Stomach smooth muscle (tissue), 2 donors: Measurements from ENCODE around the gene SPG7.

Source experiments
- H3K27ac ChIP-seq: one replicate; pipeline ENCODE4 v1.7.0; 2013; ENCODE audit warnings: mild to moderate bottlenecking, low read length, inconsistent platforms
- H3K27me3 ChIP-seq, 2 donors: one replicate each; pipeline ENCODE4 v1.7.0; 2013; ENCODE audit warnings: low read length in 2 of 2; ENCODE audit not compliant: insufficient read depth in 2 of 2, control insufficient read depth in 1 of 2
- H3K36me3 ChIP-seq, 2 donors: one replicate each; pipeline ENCODE4 v1.7.0; 2013; ENCODE audit warnings: low read length in 2 of 2; ENCODE audit not compliant: control insufficient read depth in 2 of 2, insufficient read depth in 2 of 2
- H3K4me1 ChIP-seq: one replicate; pipeline ENCODE4 v1.7.0; 2013; ENCODE audit warnings: low read length; ENCODE audit not compliant: control insufficient read depth, insufficient read depth
- H3K4me3 ChIP-seq, 2 donors: one replicate each; pipeline ENCODE4 v1.7.0; 2013; ENCODE audit warnings: low read length in 2 of 2
- H3K9ac ChIP-seq, 2 donors: one replicate each; pipeline ENCODE4 v1.7.0; 2013; ENCODE audit warnings: low read length in 2 of 2, mild to moderate bottlenecking in 1 of 2
- H3K9me3 ChIP-seq, 2 donors: one replicate each; pipeline ENCODE4 v1.7.0; 2013; ENCODE audit warnings: low read length in 2 of 2; ENCODE audit not compliant: control insufficient read depth in 2 of 2
- donor health status: healthy.
- donor health status: Pancreatic carcinoma.

The SPG7 gene

GRCh38 chr16:89547291-89547690 is 39.1 kb downstream of the SPG7 start:
- Histone ChIP-seq H3K9me3 (no peaks in the 10 kb centered on the region), H3K9ac (no peak overlapping the region), H3K36me3 (peaks cover 36 to 57% of the 10 kb centered on the region in 2 donors), H3K4me1 (no peaks in the 10 kb centered on the region), H3K27ac (no peak overlapping the region), H3K27me3 (no peaks in the 10 kb centered on the region), H3K4me3 (no peak overlapping the region)

DNA sequence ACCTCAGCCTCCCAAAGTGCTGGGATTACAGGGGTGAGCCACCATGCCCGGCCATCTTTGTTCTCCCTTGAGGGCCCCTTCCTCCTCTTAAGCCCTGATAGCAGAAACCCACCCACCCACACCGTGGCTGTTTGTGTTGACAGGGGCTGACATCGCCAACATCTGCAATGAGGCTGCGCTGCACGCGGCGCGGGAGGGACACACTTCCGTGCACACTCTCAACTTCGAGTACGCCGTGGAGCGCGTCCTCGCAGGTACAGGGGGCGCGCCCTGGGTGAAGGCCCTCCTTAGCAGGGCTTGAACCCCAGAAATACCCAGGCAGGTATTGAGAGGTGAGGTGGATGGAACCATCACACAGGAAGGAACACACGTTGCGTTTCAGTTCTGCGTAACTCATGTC is 39.7 kb downstream of the SPG7 start:
- Histone ChIP-seq H3K4me3 (no peak overlapping the region), H3K27me3 (no peaks in the 10 kb centered on the region), H3K27ac (no peak overlapping the region), H3K36me3 (peaks cover 42 to 58% of the 10 kb centered on the region in 2 donors), H3K9me3 (no peaks in the 10 kb centered on the region), H3K4me1 (no peaks in the 10 kb centered on the region), H3K9ac (no peak overlapping the region)

DNA sequence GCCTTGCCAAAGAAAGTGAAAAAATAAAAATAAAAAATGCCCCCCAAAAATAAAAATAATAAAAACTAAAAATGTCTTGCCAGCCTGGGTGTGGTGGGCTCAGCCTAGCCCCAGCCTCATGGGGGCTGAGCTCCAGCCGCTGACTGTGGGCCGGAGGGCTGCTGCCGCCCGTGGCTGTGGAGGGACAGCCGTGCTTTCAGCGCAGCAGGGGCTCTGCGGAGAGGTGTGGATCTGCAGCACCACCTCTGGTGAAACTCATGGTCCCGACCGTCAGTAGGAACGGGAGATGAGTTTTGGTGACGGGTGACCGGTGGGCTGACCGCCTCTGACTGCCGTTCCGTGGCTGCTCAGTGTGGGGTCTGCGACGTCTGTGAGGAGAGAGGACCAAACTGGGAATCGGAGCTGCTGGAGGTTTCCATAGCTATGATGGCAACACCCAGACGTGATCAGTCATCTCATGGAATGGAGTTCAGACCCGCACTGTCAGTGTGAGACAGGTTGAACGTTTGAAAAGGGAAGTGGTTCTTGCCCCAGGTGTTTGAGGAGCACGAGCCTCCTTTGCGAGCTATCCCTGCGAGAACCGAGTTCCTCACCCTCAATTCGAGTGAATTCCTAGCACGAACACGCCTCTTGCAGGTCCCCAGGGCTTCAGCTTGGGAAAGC is 40.3 kb downstream of the SPG7 start:
- H3K36me3 ChIP-seq, result peaks cover 43 to 62% of the 10 kb centered on the region in 2 donors
- H3K9me3 ChIP-seq, result no peaks in the 10 kb centered on the region
- no peak overlapping the region for H3K4me3 ChIP-seq
- no peaks in the 10 kb centered on the region for H3K4me1 ChIP-seq
- no peak overlapping the region for H3K9ac ChIP-seq
- H3K27me3 ChIP-seq, result no peaks in the 10 kb centered on the region
- H3K27ac ChIP-seq, result no peak overlapping the region

DNA sequence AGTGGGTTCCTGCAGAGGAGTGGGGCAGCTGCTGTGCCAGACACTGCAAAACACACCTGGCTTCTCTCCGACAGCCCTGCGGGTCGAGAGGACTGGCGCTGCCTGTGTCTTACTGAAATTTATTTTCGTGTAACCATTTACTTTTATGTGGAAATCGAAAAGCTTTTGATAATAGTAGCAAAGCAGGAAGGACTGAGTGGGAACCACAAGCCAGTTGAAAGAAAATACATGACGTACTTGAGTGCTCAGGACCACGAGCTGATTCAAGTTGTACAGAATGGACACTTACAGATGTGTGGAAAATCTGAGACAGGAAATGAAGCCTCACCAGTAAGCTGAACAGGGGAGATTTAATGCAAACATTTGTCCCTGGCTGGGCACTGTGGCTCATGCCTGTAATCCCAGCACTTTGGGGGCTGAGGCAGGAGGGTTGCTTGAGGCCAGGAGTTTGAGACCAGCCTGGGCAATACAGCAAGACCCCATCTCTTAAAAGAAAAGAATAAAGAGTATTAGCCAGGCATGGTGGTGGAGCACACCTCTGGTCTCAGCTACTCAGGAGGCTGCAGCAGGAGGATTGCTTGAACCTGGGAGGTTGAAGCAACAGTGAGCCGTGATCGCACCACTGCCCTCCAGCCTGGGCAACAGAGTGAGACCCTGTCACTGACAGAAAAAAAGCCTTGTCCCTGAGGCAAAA is 41.0 kb downstream of the SPG7 start:
- no peak overlapping the region for H3K27ac ChIP-seq
- no peaks in the 10 kb centered on the region for H3K27me3 ChIP-seq
- H3K9ac ChIP-seq, result no peak overlapping the region
- H3K36me3 ChIP-seq, result peaks cover 40 to 67% of the 10 kb centered on the region in 2 donors
- H3K9me3 ChIP-seq, result no peaks in the 10 kb centered on the region
- H3K4me1 ChIP-seq, result no peaks in the 10 kb centered on the region
- H3K4me3 ChIP-seq, result no peak overlapping the region

- peaks cover 34 to 66% of the 10 kb centered on the region in 2 donors for H3K36me3 ChIP-seq
- H3K27ac ChIP-seq, result no peak overlapping the region
These were observed 42.3 kb downstream of the SPG7 start for GRCh38 chr16:89550421-89551007.

DNA sequence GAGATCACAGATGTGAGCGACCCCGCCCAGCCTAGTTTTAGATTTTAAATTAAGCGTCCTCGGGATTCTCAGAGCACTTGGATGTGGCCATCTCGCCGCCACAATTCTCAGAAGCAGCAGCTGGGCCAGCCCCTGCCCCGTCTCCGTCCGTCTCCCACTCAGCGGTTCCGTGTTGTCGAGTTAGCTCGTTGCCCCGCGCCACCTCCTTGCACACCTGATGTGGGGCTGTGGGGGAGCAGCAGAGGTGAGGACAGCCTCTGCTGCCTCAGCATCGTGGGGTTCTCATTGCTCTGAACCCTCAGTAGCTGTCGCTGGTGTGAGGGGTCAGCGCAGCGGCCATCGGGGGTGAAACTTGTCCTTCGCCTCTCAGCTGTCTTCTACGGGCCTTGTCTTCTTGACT is 44.1 kb downstream of the SPG7 start:
- Histone ChIP-seq H3K27me3 (no peaks in the 10 kb centered on the region), H3K36me3 (peaks cover 34 to 71% of the 10 kb centered on the region in 2 donors), H3K9me3 (no peaks in the 10 kb centered on the region), H3K4me3 (no peak overlapping the region), H3K27ac (no peak overlapping the region), H3K9ac (no peak overlapping the region), H3K4me1 (no peaks in the 10 kb centered on the region)

More at GRCh38 chr16:89550421-89551007, 42.3 kb downstream of the SPG7 start:
- Histone ChIP-seq H3K9ac (no peak overlapping the region), H3K4me1 (no peaks in the 10 kb centered on the region), H3K4me3 (no peak overlapping the region), H3K27me3 (no peaks in the 10 kb centered on the region), H3K9me3 (no peaks in the 10 kb centered on the region)

DNA sequence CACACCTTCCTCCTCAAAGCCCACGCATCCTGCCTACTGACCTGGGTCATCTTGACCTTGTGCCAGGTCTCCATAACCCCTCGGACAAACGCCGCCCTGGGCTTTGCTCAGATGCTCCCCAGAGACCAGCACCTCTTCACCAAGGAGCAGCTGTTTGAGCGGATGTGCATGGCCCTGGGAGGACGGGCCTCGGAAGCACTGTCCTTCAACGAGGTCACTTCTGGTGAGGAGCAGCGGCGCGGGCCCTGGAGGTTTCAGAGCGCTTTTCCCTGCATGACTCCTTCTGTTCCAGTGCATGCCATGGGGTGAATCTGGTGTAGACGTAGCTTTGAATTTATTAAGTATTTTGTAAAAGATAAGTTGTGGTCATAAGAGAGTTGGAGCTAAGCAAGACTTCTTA is 44.7 kb downstream of the SPG7 start:
- no peaks in the 10 kb centered on the region for H3K9me3 ChIP-seq
- H3K4me3 ChIP-seq, result no peak overlapping the region
- H3K9ac ChIP-seq, result no peak overlapping the region
- H3K27me3 ChIP-seq, result no peaks in the 10 kb centered on the region
- H3K36me3 ChIP-seq, result peaks cover 32 to 70% of the 10 kb centered on the region in 2 donors
- no peak overlapping the region for H3K27ac ChIP-seq
- H3K4me1 ChIP-seq, result no peaks in the 10 kb centered on the region

- Histone ChIP-seq H3K4me1 (no peaks in the 10 kb centered on the region), H3K27me3 (no peaks in the 10 kb centered on the region), H3K36me3 (peaks cover 24 to 64% of the 10 kb centered on the region in 2 donors), H3K9me3 (no peaks in the 10 kb centered on the region), H3K27ac (no peak overlapping the region), H3K9ac (no peak overlapping the region), H3K4me3 (no peak overlapping the region)
These were observed 45.5 kb downstream of the SPG7 start for GRCh38 chr16:89553733-89554132.

- H3K4me3 ChIP-seq, result no peak overlapping the region
- no peaks in the 10 kb centered on the region for H3K9me3 ChIP-seq
- no peak overlapping the region for H3K27ac ChIP-seq
- no peaks in the 10 kb centered on the region for H3K27me3 ChIP-seq
- no peak overlapping the region for H3K9ac ChIP-seq
- peaks cover 19 to 58% of the 10 kb centered on the region in 2 donors for H3K36me3 ChIP-seq
- no peaks in the 10 kb centered on the region for H3K4me1 ChIP-seq
These were observed 46.1 kb downstream of the SPG7 start for GRCh38 chr16:89554343-89554742.

GRCh38 chr16:89555265-89555664 is 47.1 kb downstream of the SPG7 start:
- H3K4me1 ChIP-seq, result peaks cover 5% of the 10 kb centered on the region
- no peaks in the 10 kb centered on the region for H3K9me3 ChIP-seq
- H3K27ac ChIP-seq, result no peak overlapping the region
- peaks cover 19 to 52% of the 10 kb centered on the region in 2 donors for H3K36me3 ChIP-seq
- no peak overlapping the region for H3K9ac ChIP-seq
- H3K27me3 ChIP-seq, result no peaks in the 10 kb centered on the region
- H3K4me3 ChIP-seq, result no peak overlapping the region

DNA sequence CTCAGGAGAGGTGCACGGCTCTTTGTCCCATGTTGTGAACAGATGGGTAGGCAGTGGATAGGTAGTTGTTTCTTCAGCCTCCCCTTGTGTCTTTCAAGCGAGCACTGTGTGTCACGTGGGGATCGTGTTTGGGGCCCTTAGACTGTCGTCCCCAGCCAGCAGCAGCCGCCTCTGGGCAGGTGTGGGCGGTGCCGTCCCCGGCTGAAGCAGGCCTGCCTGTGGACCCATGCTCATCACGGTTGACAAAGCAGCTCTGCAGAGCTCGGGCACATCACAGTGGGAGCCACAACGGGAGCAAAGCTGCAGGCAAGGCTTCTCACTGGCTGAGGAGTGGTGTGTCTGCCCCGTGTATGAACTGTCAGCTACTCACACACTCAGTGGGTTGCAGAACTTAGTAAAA is 47.6 kb downstream of the SPG7 start:
- H3K9me3 ChIP-seq, result no peaks in the 10 kb centered on the region
- no peak overlapping the region for H3K4me3 ChIP-seq
- no peaks in the 10 kb centered on the region for H3K27me3 ChIP-seq
- peaks cover 19 to 50% of the 10 kb centered on the region in 2 donors for H3K36me3 ChIP-seq
- peaks cover 5% of the 10 kb centered on the region for H3K4me1 ChIP-seq
- no peak overlapping the region for H3K9ac ChIP-seq
- no peak overlapping the region for H3K27ac ChIP-seq
